GM12891 (cell line): ENCODE measurements around the gene RBM20.

Source experiments
- PAX5 ChIP-seq: IDR thresholded peaks from 2 replicates; pipeline ENCODE4 v1.6.1; 2011; ENCODE audit warnings: low read length, moderate library complexity, mild to moderate bottlenecking; ENCODE audit not compliant: insufficient read depth, severe bottlenecking
- POLR2A ChIP-seq: IDR thresholded peaks from 2 replicates; pipeline ENCODE4 v1.6.1; 2011; ENCODE audit warnings: low read depth, low read length, control low read depth
- POLR2AphosphoS5 ChIP-seq: IDR thresholded peaks from 2 replicates; pipeline ENCODE4 v1.6.1; 2011; ENCODE audit warnings: low read depth, low read length, control low read depth
- POU2F2 ChIP-seq: IDR thresholded peaks from 2 replicates; pipeline ENCODE4 v1.6.1; 2011; ENCODE audit warnings: low read depth, mild to moderate bottlenecking, control low read depth, low read length, moderate library complexity
- SPI1 ChIP-seq: IDR thresholded peaks from 2 replicates; pipeline ENCODE4 v1.6.1; 2011; ENCODE audit warnings: low read depth, low read length, control low read depth
- TAF1 ChIP-seq: IDR thresholded peaks from 2 replicates; pipeline ENCODE4 v1.6.1; 2011; ENCODE audit warnings: low read depth, low read length, control low read depth

GRCh38 chr10:110864662-110865140 lies 220.6 kb downstream of the RBM20 start:
- no peak for TF ChIP-seq POLR2A
- TF ChIP-seq SPI1 = peak; percentile 80
- no peak for TF ChIP-seq TAF1
- no peak for TF ChIP-seq POLR2AphosphoS5
- no peak for TF ChIP-seq POU2F2
- TF ChIP-seq PAX5 = no peak
